GM06990 (cell line): ENCODE measurements around the gene GAK.
"Not testable (repeated sequence)": the region's sequence is repeated elsewhere in the genome, so short reads cannot be mapped to it uniquely, and the experiment has no call there.

ENCODE experiments used
- DNase-seq: peaks from one replicate; pipeline ENCODE4 v3.0.0-alpha.2; 2011; ENCODE audit not compliant: insufficient read length; ENCODE audit errors: extremely low read depth
- H3K27me3 ChIP-seq: replicated peaks from 2 replicates; pipeline ENCODE4 v1.6.0; 2011; ENCODE audit warnings: low read length; ENCODE audit not compliant: control insufficient read depth, insufficient read depth
- H3K36me3 ChIP-seq: 2 replicates; pipeline ENCODE4 v1.5.1; 2011; ENCODE audit warnings: low read length; ENCODE audit not compliant: control insufficient read depth, insufficient read depth
- H3K4me3 ChIP-seq: replicated peaks from 2 replicates; pipeline ENCODE4 v1.5.1; 2011; ENCODE audit warnings: low read depth, mild to moderate bottlenecking, control low read depth, low read length
- CTCF ChIP-seq: IDR thresholded peaks from 2 replicates; pipeline ENCODE4 v1.5.1; 2011; ENCODE audit warnings: low read length, control low read depth, mild to moderate bottlenecking, inconsistent platforms; ENCODE audit not compliant: insufficient read depth, poor library complexity, severe bottlenecking

Gene GAK

DNA sequence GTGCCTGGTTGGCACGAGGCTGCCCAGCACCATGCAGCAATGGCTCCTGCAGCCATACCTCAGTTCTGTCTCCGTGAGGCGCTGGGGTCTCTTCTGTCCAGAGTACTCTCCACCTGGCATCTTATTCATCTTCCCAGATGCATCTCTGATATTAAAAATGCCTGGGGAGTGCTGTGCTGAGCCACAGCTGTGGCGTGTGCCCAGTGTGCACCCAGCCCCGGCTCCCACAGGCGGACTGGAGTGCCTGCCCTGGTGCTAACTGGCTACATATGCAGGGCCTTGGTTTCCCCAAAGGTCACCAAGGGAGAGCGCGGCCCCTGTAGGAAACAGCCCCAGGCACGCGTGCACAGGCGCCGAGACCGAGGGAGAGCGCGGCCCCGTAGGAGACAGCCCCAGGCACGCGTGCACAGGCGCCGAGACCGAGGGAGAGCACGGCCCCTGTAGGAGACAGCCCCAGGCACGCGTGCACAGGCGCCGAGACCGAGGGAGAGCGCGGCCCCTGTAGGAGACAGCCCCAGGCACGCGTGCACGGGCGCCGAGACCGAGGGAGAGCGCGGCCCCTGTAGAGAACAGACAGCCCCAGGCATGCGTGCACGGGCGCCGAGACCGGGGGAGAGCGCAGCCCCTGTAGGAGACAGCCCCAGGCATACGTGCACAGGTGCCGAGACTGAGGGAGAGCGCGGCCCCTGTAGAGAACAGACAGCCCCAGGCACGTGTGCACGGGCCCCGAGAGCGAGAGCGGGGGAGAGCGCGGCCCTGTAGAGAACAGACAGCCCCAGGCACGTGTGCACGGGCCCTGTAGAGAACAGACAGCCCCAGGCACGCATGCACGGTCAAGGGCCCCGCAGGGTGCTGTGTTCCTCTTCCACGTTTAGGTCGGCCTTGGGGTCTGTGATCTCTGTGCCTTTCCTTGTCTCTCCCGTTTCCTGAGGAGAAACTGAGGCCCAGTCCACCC lies 14.7 kb upstream of the GAK start:
- no peak for TF ChIP-seq CTCF
- H3K36me3 ChIP-seq: no peaks in the 10 kb centered on the region
- H3K27me3 ChIP-seq: no peaks in the 10 kb centered on the region
- no peak for DNase-seq
- H3K4me3 ChIP-seq: no peak overlapping the region

DNA sequence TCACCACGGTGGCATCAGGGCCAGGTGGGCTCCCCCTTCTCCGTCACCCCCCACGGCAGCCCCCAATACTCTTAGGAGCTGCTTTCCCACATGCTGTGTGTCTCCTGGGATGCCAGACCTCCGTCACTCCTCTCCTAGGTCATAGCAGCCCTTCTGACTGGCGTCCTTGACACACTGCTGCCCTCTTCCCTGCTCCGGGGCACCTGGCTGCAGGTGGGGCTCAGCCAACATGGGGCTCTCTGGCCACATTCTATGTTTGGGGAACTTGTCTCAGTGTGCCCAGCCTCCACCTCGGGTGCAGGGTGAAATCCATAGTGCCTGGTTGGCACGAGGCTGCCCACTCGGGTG lies 14.0 kb upstream of the GAK start:
- no peaks in the 10 kb centered on the region for H3K36me3 ChIP-seq
- H3K4me3 ChIP-seq: no peak overlapping the region
- no peak for TF ChIP-seq CTCF

GRCh38 chr4:945274-946102 lies 13.4 kb upstream of the GAK start:
- H3K36me3 ChIP-seq: no peaks in the 10 kb centered on the region
- TF ChIP-seq CTCF: no peak
- DNase-seq: no peak
- no peak overlapping the region for H3K4me3 ChIP-seq
- H3K27me3 ChIP-seq: no peaks in the 10 kb centered on the region

More for the DNA sequence above, 14.0 kb upstream of the GAK start:
- no peak for DNase-seq
- H3K27me3 ChIP-seq: no peaks in the 10 kb centered on the region

DNA sequence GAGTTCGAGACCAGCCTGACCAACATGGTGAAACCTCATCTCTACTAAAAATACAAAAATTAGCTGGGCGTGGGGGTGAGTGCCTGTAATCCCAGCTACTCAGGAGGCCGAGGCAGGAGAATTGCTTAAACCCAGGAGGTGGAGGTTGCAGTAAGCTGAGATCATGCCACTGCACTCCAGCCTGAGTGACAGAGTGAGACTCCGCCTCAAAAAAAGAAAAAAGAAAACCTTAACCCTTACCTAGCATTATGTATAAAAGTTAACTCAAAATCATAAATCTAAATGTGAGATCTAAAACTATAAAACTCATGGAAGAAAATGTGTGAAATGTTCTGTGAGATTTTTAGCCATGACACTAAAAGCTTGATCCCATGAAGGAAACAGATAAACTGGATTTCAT lies 7.4 kb upstream of the GAK start:
- not testable (repeated sequence) for H3K27me3 ChIP-seq, H3K36me3 ChIP-seq, DNase-seq, H3K4me3 ChIP-seq

- Histone ChIP-seq H3K4me3 (peak overlapping the region; percentile 100), H3K27me3 (no peaks in the 10 kb centered on the region), H3K36me3 (peaks cover 2% of the 10 kb centered on the region; the same call in 1 of the 2 replicates)
- TF ChIP-seq CTCF: no peak
- DNase-seq: no peak
Observed at GRCh38 chr4:932713-933070, 576 bp upstream of the GAK start.
